Body of pancreas (tissue), 4 donors: ENCODE measurements around the gene SNAP25.

ENCODE experiments used
- POLR2A ChIP-seq, 3 donors: fragments of 450-650 bp; IDR thresholded peaks; one replicate each; pipeline ENCODE4 v1.6.1; 2016; ENCODE audit warnings: antibody characterized with exemption in 3 of 3, mild to moderate bottlenecking in 2 of 3
- TF ChIP-seq, protein P1 (sequence below), 7 experiments: fragments of 450-650 bp in 4 of 7; fragments of 200-600 bp in 3 of 7; sonication (generic) in 3 of 7; IDR thresholded peaks; one replicate each; pipeline ENCODE4 v1.5.1; 2016 to 2019; ENCODE audit warnings: antibody characterized with exemption in 7 of 7

GRCh38 chr20:10318291-10319024 is 99.8 kb downstream of the SNAP25 start:
- TF ChIP-seq, protein P1, sequence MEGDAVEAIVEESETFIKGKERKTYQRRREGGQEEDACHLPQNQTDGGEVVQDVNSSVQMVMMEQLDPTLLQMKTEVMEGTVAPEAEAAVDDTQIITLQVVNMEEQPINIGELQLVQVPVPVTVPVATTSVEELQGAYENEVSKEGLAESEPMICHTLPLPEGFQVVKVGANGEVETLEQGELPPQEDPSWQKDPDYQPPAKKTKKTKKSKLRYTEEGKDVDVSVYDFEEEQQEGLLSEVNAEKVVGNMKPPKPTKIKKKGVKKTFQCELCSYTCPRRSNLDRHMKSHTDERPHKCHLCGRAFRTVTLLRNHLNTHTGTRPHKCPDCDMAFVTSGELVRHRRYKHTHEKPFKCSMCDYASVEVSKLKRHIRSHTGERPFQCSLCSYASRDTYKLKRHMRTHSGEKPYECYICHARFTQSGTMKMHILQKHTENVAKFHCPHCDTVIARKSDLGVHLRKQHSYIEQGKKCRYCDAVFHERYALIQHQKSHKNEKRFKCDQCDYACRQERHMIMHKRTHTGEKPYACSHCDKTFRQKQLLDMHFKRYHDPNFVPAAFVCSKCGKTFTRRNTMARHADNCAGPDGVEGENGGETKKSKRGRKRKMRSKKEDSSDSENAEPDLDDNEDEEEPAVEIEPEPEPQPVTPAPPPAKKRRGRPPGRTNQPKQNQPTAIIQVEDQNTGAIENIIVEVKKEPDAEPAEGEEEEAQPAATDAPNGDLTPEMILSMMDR (IDR thresholded peaks at IDR 0.05), result no peak
- no peak for TF ChIP-seq POLR2A (IDR thresholded peaks at IDR 0.05)
